ENCODE data around the gene ZDHHC12. TPM values are rescaled to one million over a fixed set of nuclear protein-coding genes. Genes with fewer than 3 reads are reported as not detected.

Gene ZDHHC12
- total RNA-seq, 1 donor from 2014 or later = 23.6 TPM

DNA sequence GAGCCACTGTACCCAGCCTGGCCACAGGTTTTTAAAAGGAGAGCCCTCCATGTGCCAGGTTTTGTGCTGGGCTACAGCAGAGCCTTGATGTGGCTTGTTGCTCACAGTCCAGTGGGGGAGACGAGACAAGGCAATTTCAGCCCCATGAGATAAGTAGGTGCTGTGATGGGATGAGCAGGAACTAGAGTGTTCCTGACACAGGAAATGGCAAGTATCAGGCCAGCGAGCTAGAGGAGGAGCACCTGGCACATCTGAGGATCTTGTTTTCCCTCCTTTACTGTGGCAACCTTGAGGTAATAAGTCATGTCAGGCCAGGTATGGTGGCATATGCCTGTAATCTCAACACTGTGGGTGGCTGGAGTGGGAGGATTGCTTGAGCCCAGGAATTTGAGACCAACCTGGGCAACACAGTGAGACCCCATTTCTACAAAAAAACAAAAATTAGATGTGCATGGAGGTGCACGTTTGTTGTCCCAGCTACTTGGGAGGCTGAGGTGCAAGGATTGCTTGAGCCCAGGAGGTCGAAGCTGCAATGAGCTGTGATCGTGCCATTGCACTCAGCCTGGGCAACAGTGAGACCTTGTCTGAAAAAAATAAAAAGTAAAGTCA lies 3.8 kb upstream of the ZDHHC12 start:
- no peaks in the 10 kb centered on the region for H3K27me3 Mint-ChIP-seq (ENCODE audit: low read depth)
- DNase-seq (ENCODE audit: low spot score) = no peak
- no peaks in the 10 kb centered on the region for H3K9me3 Mint-ChIP-seq (ENCODE audit: low read depth)
- TF ChIP-seq, protein P1, sequence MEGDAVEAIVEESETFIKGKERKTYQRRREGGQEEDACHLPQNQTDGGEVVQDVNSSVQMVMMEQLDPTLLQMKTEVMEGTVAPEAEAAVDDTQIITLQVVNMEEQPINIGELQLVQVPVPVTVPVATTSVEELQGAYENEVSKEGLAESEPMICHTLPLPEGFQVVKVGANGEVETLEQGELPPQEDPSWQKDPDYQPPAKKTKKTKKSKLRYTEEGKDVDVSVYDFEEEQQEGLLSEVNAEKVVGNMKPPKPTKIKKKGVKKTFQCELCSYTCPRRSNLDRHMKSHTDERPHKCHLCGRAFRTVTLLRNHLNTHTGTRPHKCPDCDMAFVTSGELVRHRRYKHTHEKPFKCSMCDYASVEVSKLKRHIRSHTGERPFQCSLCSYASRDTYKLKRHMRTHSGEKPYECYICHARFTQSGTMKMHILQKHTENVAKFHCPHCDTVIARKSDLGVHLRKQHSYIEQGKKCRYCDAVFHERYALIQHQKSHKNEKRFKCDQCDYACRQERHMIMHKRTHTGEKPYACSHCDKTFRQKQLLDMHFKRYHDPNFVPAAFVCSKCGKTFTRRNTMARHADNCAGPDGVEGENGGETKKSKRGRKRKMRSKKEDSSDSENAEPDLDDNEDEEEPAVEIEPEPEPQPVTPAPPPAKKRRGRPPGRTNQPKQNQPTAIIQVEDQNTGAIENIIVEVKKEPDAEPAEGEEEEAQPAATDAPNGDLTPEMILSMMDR (IDR thresholded peaks at IDR 0.05) = no peak
- H3K36me3 Mint-ChIP-seq (ENCODE audit: low read depth) = no peaks in the 10 kb centered on the region
- H3K4me3 Mint-ChIP-seq (ENCODE audit: unreplicated experiment) = no peak overlapping the region
- no peak overlapping the region for H3K27ac Mint-ChIP-seq (ENCODE audit: unreplicated experiment)
- H3K4me1 Mint-ChIP-seq (ENCODE audit: low read depth) = peaks cover 20% of the 10 kb centered on the region

DNA sequence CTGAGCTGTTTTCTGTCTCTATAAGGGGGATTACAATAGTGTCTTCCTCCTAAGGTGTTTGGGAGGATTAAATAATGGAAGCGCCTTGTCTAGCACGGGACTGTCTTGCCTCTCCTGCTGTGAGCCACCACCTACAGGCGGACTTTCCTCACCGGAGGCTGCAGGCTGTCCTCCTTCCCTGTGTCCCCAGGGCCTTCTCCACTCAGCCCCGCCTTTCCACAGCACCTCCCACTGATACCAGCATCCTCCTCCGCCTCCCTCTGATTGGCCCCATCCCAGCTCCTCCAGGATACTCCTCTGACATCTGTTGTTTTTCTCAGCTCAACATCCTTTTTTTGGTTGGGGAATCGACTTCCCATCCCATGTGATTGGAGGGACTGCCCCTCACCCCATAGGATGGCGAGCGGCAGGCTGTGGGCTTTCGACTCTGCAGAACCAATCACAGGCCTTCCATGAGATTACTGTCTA lies 851 bp upstream of the ZDHHC12 start:
- no peaks in the 10 kb centered on the region for H3K36me3 Mint-ChIP-seq (ENCODE audit: low read depth)
- H3K4me3 Mint-ChIP-seq (ENCODE audit: unreplicated experiment) = peak overlapping the region; percentile 87
- peaks cover 22% of the 10 kb centered on the region for H3K4me1 Mint-ChIP-seq (ENCODE audit: low read depth)
- H3K9me3 Mint-ChIP-seq (ENCODE audit: low read depth) = no peaks in the 10 kb centered on the region
- peak overlapping the region; percentile 51 for H3K27ac Mint-ChIP-seq (ENCODE audit: unreplicated experiment)
- H3K27me3 Mint-ChIP-seq (ENCODE audit: low read depth) = no peaks in the 10 kb centered on the region
- TF ChIP-seq, protein P1 (IDR thresholded peaks at IDR 0.05) = no peak
- no peak for DNase-seq (ENCODE audit: low spot score)

DNA sequence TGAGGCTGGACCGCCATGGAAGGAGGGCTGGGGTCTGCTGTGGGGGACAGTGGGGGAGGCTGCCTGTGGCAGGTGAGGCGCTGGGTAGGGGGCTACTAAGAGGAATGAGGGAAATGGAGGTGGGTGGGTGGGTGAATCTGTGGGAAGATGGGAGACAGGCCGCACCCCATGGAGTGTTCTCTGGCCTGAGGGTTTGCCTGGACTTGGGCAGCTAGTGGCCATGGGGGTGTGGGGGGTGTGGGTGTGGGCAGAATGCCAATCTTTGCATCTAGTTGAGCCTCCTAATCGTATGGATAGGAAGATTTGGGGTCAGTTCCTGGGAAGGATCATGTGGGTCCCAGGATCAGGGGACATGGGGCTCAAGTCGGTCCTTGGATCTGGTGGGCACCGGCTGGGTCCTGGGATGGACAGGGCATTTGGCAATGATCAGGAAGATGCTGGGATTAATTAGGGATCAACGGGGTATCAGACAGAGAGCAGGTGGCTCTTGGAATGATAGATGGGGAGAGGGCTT lies 518 bp downstream of the ZDHHC12 start:
- peak overlapping the region; percentile 87 for H3K4me3 Mint-ChIP-seq (ENCODE audit: unreplicated experiment)
- no peaks in the 10 kb centered on the region for H3K36me3 Mint-ChIP-seq (ENCODE audit: low read depth)
- no peaks in the 10 kb centered on the region for H3K27me3 Mint-ChIP-seq (ENCODE audit: low read depth)
- H3K9me3 Mint-ChIP-seq (ENCODE audit: low read depth) = no peaks in the 10 kb centered on the region
- DNase-seq (ENCODE audit: low spot score) = no peak
- TF ChIP-seq, protein P1 (IDR thresholded peaks at IDR 0.05) = no peak
- peaks cover 22% of the 10 kb centered on the region for H3K4me1 Mint-ChIP-seq (ENCODE audit: low read depth)
- peak overlapping the region; percentile 78 for H3K27ac Mint-ChIP-seq (ENCODE audit: unreplicated experiment)

DNA sequence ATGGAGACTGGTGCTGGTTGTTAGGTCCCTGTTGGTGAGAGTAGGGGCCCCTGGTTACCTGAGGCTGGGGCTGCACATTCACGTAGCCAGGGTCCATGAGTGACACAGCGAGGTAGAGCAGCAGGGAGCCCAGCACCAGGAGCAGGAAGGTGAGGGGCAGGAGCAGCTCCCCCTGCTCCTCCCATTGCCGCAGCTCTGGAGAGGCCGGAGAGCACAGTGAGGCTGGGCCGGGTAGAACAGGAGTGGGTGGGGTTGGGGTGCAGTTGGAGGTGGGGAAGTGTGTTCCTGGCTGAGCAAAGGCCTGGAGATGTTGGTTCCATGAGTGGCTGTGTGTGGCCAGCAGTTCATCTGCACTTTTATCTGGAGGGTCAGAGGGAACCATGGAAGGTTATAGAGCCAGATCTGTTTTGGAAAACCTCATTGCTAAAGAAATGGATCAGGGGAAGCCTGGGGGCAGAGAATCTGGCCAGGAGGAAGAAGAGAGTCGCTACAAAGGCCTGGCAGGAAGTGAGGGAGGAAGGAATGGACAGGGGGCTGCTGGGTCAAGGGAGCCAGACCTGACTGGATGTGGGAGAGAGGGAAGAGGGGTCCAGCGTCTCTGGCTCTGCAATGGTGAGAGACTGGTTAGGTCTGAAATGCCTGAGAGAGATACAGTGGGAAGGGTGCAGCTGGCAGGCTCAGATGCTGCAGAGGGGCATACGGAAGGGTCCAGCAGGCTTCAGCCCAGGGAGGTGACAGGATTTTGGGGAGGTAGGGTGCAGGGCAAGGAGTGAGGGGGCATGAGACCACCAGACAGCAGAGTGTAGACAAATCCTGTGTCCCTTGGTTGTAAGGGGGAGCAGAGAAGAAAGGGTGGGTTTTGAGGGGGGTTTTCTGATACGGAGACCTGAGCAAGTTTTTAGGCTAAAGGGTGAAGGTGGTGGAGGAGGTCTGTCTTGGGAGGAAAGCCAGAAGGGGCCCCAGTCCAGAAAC lies 1.3 kb downstream of the ZDHHC12 start:
- Mint-ChIP-seq H3K9me3 (ENCODE audit: low read depth) (no peaks in the 10 kb centered on the region), H3K27ac (ENCODE audit: unreplicated experiment) (peak overlapping the region; percentile 78), H3K4me1 (ENCODE audit: low read depth) (peaks cover 22% of the 10 kb centered on the region), H3K36me3 (ENCODE audit: low read depth) (no peaks in the 10 kb centered on the region), H3K4me3 (ENCODE audit: unreplicated experiment) (peak overlapping the region; percentile 87), H3K27me3 (ENCODE audit: low read depth) (no peaks in the 10 kb centered on the region)
- TF ChIP-seq, protein P1 (IDR thresholded peaks at IDR 0.05) = no peak
- no peak for DNase-seq (ENCODE audit: low spot score)

DNA sequence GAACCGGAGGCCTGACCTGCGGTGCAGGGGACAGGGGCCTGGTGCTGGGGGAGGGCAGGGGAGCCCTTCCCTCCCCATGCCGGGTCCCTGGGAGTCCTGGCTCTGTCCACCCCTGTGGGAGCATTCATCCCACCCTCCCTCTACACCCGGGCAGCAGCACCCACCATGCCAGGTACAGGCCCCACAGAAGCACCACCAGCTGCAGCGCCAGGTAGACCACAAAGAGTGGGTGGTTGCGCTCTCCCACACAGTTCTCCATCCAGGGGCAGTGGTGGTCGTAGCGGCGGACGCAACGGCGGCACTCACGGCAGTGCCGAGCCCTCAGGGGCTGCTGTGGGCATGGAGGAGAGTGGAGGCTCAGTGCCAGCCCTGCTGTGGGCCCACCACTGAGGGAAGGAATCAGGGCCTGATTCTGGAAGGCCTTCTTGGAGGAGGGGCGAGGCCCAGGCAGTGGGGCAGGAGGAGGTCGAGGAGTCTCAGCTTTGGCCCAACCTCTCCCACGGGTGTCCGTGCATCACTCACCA lies 2.4 kb downstream of the ZDHHC12 start:
- TF ChIP-seq, protein P1 (IDR thresholded peaks at IDR 0.05) = no peak
- H3K9me3 Mint-ChIP-seq (ENCODE audit: low read depth) = no peaks in the 10 kb centered on the region
- DNase-seq (ENCODE audit: low spot score) = no peak
- no peaks in the 10 kb centered on the region for H3K27me3 Mint-ChIP-seq (ENCODE audit: low read depth)
- no peaks in the 10 kb centered on the region for H3K36me3 Mint-ChIP-seq (ENCODE audit: low read depth)
- peaks cover 22% of the 10 kb centered on the region for H3K4me1 Mint-ChIP-seq (ENCODE audit: low read depth)
- no peak overlapping the region for H3K4me3 Mint-ChIP-seq (ENCODE audit: unreplicated experiment)
- H3K27ac Mint-ChIP-seq (ENCODE audit: unreplicated experiment) = no peak overlapping the region
